Measurements from ENCODE around the gene MLXIPL.
"Not testable (repeated sequence)": the region's sequence is repeated elsewhere in the genome, so short reads cannot be mapped to it uniquely, and the experiment has no call there.

MLXIPL gene

GRCh38 chr7:73614937-73615336, 9.4 kb downstream of the MLXIPL start:
- DNase-seq (ENCODE audit: low read depth), result not testable (repeated sequence)

GRCh38 chr7:73613954-73614735, 10.2 kb downstream of the MLXIPL start:
- no peak for DNase-seq (ENCODE audit: low read depth)

GRCh38 chr7:73612598-73613269, 11.6 kb downstream of the MLXIPL start:
- no peak for DNase-seq (ENCODE audit: low read depth)

- no peak for DNase-seq (ENCODE audit: low read depth)
Observed at GRCh38 chr7:73611017-73611555, 13.2 kb downstream of the MLXIPL start.

- DNase-seq (ENCODE audit: low read depth), result no peak
Observed at GRCh38 chr7:73610105-73610504, 14.2 kb downstream of the MLXIPL start.

GRCh38 chr7:73607692-73607983, 16.7 kb downstream of the MLXIPL start:
- DNase-seq (ENCODE audit: low read depth), result not testable (repeated sequence)

GRCh38 chr7:73606801-73607691, 17.3 kb downstream of the MLXIPL start:
- peak; percentile 46 for DNase-seq (ENCODE audit: low read depth)

GRCh38 chr7:73605601-73606220, 18.6 kb downstream of the MLXIPL start:
- no peak for DNase-seq (ENCODE audit: low read depth)

- no peak for DNase-seq (ENCODE audit: low read depth)
Observed at GRCh38 chr7:73602721-73603651, 21.3 kb downstream of the MLXIPL start.

GRCh38 chr7:73599916-73600315, 24.4 kb downstream of the MLXIPL start:
- DNase-seq (ENCODE audit: low read depth), result no peak

- no peak for DNase-seq (ENCODE audit: low read depth)
Observed at GRCh38 chr7:73599151-73599882, 25.0 kb downstream of the MLXIPL start.

- DNase-seq (ENCODE audit: low read depth), result no peak
Observed at GRCh38 chr7:73597978-73598782, 26.1 kb downstream of the MLXIPL start.

- no peak for DNase-seq (ENCODE audit: low read depth)
Observed at GRCh38 chr7:73596191-73597065, 27.9 kb downstream of the MLXIPL start.

GRCh38 chr7:73595358-73595757, 29.0 kb downstream of the MLXIPL start:
- DNase-seq (ENCODE audit: low read depth), result no peak

- no peak for DNase-seq (ENCODE audit: low read depth)
Observed at GRCh38 chr7:73593207-73594045, 30.9 kb downstream of the MLXIPL start.

- DNase-seq (ENCODE audit: low read depth), result no peak
Observed at GRCh38 chr7:73586911-73587310, 37.4 kb downstream of the MLXIPL start.

- DNase-seq (ENCODE audit: low read depth), result no peak
Observed at GRCh38 chr7:73585196-73585595, 39.1 kb downstream of the MLXIPL start.
